Measurements from ENCODE around the gene MSX1. TPM values are rescaled to one million over a fixed set of nuclear protein-coding genes. Genes with fewer than 3 reads are reported as not detected.

The MSX1 gene
- total RNA-seq, result 4.2 and 5.4 TPM in 2 replicates

DNA sequence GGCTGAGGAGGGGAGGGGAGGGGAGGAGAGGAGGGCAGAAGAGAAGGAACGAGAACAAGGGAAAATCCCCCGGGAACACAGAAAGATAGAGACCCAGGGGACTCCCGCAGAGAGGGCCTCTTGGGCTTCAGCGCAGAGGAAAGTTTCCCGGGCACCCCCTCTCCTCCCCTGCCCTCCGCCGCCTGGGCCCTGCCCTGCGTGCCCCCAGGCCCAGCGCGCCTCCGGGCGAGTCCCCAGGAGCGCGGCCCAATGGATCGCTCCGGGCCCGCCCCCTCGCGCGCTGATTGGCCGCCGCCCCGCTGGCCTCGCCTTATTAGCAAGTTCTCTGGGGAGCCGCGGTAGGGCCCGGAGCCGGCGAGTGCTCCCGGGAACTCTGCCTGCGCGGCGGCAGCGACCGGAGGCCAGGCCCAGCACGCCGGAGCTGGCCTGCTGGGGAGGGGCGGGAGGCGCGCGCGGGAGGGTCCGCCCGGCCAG, at the start of gene MSX1:
Gene MSX1, plus strand, starts transcription at position 341 of the 474 bp plus-strand sequence. CDS start 235 bp downstream, outside the sequence.

Other genes starting within 250 kb of the MSX1 start
- gene CYTL1, start 159.8 kb downstream of the MSX1 start, total RNA-seq, result 44.1 and 101 TPM in 2 replicates
- 26.8 and 39.2 TPM in 2 replicates for gene STK32B, start 191.8 kb downstream of the MSX1 start, total RNA-seq

Measured in vein endothelial cell (primary cell).